NT2/D1 (cell line): ENCODE measurements around the gene TBC1D22A.

Experiments used
- DNase-seq: peaks from one replicate; pipeline ENCODE4 v3.0.0-alpha.2; 2011; ENCODE audit warnings: low read depth, low spot score
- H3K27me3 ChIP-seq: 2 replicates; pipeline ENCODE4 v1.6.0; 2011; ENCODE audit warnings: mild to moderate bottlenecking; ENCODE audit not compliant: insufficient read length, insufficient read depth
- H3K36me3 ChIP-seq: 2 replicates; pipeline ENCODE4 v1.6.1; 2011; ENCODE audit warnings: mild to moderate bottlenecking, low read length, mixed read lengths; ENCODE audit not compliant: insufficient read depth, insufficient read length
- H3K4me1 ChIP-seq: 2 replicates; pipeline ENCODE4 v1.5.1; 2011; ENCODE audit not compliant: insufficient read depth, insufficient read length
- H3K4me3 ChIP-seq: 2 replicates; pipeline ENCODE4 v1.5.1; 2011; ENCODE audit warnings: low read depth; ENCODE audit not compliant: insufficient read length
- H3K9ac ChIP-seq: 2 replicates; pipeline ENCODE4 v1.6.0; 2011; ENCODE audit warnings: low read depth; ENCODE audit not compliant: insufficient read length
- H3K9me3 ChIP-seq: 2 replicates; pipeline ENCODE4 v1.5.1; 2011; ENCODE audit warnings: mild to moderate bottlenecking, low read length; ENCODE audit not compliant: insufficient read depth
- SUZ12 ChIP-seq: IDR thresholded peaks from 2 replicates; pipeline ENCODE4 v1.6.1; 2011; ENCODE audit not compliant: insufficient read length, insufficient read depth; ENCODE audit errors: extremely low read depth
- YY1 ChIP-seq: IDR thresholded peaks from 2 replicates; pipeline ENCODE4 v1.6.1; 2011; ENCODE audit not compliant: insufficient read length, insufficient read depth
- ZNF274 ChIP-seq: IDR thresholded peaks from 2 replicates; pipeline ENCODE4 v1.6.1; 2011; ENCODE audit warnings: mild to moderate bottlenecking, low read depth, low read length

TBC1D22A gene

GRCh38 chr22:46824980-46825544 lies 62.6 kb downstream of the TBC1D22A start:
- Histone ChIP-seq H3K36me3 (peaks cover 35% of the 10 kb centered on the region), H3K4me1 (peaks cover 10% of the 10 kb centered on the region), H3K9me3 (peaks cover 7% of the 10 kb centered on the region; the same call in 1 of the 2 replicates), H3K27me3 (no peaks in the 10 kb centered on the region), H3K9ac (no peak overlapping the region), H3K4me3 (no peak overlapping the region)
- TF ChIP-seq SUZ12 (no peak), ZNF274 (no peak), YY1 (no peak)
- DNase-seq, result no peak

DNA sequence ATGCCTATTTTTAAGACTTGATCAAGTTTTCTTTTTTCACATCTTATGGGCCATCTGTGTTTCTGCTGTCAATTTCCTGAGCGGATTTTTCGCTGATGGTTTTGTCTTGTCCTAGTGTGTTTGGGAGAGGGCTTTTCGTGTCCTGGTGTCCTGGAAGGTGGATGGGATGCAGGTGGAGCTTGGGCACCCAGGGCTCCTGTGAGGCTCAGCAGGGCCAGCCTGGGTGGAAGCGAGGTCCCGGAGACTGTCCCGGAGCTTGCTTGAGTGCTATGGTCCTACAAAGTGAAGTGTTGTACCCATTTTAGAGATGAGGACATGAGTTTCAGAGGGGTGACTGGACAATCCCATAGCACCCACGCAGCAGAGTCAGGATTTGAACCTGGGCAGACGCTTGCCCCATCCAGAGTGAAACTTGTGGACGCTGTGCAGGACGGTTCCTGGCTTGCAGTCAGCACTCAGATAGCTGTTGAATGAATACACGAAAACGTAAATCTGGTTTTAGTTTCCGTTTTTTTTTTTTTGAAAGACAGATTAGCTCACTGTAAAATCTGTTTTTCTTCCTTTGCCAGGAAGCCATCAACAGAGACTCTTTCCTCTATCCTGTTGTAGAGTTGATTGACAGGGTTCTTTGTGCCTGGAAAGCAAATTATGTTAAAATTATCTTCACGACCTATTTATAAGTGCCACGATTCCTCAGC lies 64.1 kb downstream of the TBC1D22A start:
- Histone ChIP-seq H3K36me3 (peaks cover 38% of the 10 kb centered on the region), H3K9me3 (peaks cover 7% of the 10 kb centered on the region; the same call in 1 of the 2 replicates), H3K27me3 (no peaks in the 10 kb centered on the region), H3K4me3 (no peak overlapping the region), H3K9ac (no peak overlapping the region), H3K4me1 (peaks cover 14% of the 10 kb centered on the region)
- no peak for DNase-seq
- TF ChIP-seq YY1 (no peak), ZNF274 (no peak), SUZ12 (no peak)

GRCh38 chr22:46827136-46827780 lies 64.8 kb downstream of the TBC1D22A start:
- H3K4me3 ChIP-seq, result no peak overlapping the region
- H3K4me1 ChIP-seq, result peaks cover 14% of the 10 kb centered on the region
- H3K9me3 ChIP-seq, result peaks cover 7% of the 10 kb centered on the region; the same call in 1 of the 2 replicates
- DNase-seq, result no peak
- H3K9ac ChIP-seq, result no peak overlapping the region
- H3K36me3 ChIP-seq, result peaks cover 38% of the 10 kb centered on the region
- TF ChIP-seq YY1 (no peak), ZNF274 (no peak), SUZ12 (no peak)
- no peaks in the 10 kb centered on the region for H3K27me3 ChIP-seq

DNA sequence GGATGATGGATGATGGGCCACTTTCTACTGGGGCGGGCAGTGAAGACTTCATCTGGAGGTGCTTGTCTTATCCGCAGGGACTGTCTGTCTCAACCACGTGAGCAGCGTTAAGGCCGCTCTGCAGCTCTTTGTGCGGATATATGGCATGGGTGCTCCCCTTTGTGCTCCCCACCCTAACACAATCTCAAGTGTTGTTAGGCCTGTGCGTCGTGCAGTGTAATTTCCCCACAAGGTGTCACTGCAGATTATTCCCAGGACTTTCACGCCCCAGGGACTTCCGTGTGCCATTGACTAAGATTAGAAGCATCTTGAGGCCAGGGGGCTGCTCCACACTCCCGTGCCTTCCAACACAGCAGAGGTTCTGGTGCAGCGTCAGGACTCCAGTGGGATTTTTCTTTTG lies 65.3 kb downstream of the TBC1D22A start:
- H3K4me3 ChIP-seq, result no peak overlapping the region
- peaks cover 15% of the 10 kb centered on the region for H3K4me1 ChIP-seq
- DNase-seq, result no peak
- H3K9ac ChIP-seq, result no peak overlapping the region
- TF ChIP-seq YY1, result no peak
- TF ChIP-seq SUZ12, result no peak
- no peak for TF ChIP-seq ZNF274
- H3K27me3 ChIP-seq, result no peaks in the 10 kb centered on the region
- peaks cover 35% of the 10 kb centered on the region for H3K36me3 ChIP-seq
- peaks cover 7% of the 10 kb centered on the region; the same call in 1 of the 2 replicates for H3K9me3 ChIP-seq

DNA sequence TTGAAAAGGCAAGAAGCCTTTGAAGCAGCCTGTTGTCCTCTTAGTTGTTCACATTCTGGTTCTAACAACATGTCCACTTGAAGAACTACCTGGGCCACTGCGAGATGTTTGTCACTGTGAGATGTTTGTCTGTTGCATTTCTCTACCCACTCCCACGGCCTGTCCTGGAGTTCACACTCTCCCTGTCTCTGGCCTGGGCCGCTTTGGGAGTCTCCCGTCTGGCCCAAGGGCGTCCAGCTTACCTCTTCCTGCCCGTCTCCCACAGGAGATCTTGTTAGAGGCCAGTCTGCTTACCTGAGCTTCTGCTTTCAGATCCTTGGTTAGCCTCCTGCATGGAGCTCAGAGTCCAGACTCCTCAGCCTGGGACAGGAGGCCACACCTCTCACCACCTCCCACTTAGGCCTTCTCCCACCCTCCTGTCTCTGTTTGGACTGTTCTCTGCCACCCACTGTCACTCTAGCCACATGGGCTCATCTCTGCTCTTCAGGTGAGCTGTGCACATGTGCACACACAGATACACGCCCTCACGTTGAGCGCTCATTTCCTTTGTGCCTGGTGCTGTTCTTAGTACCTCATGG lies 66.0 kb downstream of the TBC1D22A start:
- H3K4me1 ChIP-seq, result peaks cover 16% of the 10 kb centered on the region
- TF ChIP-seq ZNF274 (no peak), YY1 (no peak), SUZ12 (no peak)
- H3K27me3 ChIP-seq, result no peaks in the 10 kb centered on the region
- DNase-seq, result no peak
- no peak overlapping the region for H3K4me3 ChIP-seq
- no peak overlapping the region for H3K9ac ChIP-seq
- peaks cover 7% of the 10 kb centered on the region; the same call in 1 of the 2 replicates for H3K9me3 ChIP-seq
- peaks cover 31% of the 10 kb centered on the region for H3K36me3 ChIP-seq

DNA sequence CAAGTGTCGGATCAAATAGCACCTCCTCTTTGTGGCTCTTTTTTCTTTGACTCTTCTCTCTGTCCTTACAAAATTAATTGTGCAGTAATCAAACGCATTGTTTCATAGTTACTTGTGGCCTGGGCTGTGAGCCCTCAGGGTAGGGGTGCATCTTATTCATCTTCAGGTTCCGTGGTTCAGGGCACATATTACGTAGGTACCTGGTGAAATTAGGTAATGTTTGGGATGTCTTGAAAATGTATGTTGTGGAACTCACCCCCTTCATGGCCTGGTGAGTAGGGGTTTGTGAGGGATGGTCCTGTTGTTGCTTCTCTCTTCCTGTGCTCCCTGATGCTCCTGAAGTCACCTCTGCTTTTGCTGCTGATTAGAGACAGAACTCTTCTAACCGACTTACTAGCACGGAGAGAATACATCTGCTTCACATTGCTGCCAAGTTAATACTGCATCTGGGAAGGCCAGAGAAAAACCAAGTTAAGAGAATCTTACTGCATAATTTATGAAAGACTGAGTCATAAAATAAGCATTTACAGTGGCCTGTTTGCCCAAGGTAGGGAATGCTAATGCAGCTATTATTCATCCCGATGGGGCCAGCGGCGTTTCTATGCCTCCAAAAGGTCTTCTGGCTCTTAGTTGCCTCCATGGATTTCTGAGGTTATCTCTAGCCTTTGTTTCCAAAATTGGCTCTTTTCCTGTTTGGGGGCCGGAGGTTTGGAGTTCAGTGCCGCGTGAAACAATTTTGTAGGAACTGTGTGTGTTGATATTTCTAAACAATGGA lies 66.9 kb downstream of the TBC1D22A start:
- H3K27me3 ChIP-seq, result no peaks in the 10 kb centered on the region
- H3K9me3 ChIP-seq, result peaks cover 11% of the 10 kb centered on the region; the same call in 1 of the 2 replicates
- no peak for DNase-seq
- TF ChIP-seq ZNF274, result no peak
- TF ChIP-seq YY1, result no peak
- TF ChIP-seq SUZ12, result no peak
- H3K4me1 ChIP-seq, result peaks cover 16% of the 10 kb centered on the region
- no peak overlapping the region for H3K9ac ChIP-seq
- H3K36me3 ChIP-seq, result peaks cover 31% of the 10 kb centered on the region
- no peak overlapping the region for H3K4me3 ChIP-seq
